ENCODE data around the gene DUSP16.

DUSP16 gene

DNA sequence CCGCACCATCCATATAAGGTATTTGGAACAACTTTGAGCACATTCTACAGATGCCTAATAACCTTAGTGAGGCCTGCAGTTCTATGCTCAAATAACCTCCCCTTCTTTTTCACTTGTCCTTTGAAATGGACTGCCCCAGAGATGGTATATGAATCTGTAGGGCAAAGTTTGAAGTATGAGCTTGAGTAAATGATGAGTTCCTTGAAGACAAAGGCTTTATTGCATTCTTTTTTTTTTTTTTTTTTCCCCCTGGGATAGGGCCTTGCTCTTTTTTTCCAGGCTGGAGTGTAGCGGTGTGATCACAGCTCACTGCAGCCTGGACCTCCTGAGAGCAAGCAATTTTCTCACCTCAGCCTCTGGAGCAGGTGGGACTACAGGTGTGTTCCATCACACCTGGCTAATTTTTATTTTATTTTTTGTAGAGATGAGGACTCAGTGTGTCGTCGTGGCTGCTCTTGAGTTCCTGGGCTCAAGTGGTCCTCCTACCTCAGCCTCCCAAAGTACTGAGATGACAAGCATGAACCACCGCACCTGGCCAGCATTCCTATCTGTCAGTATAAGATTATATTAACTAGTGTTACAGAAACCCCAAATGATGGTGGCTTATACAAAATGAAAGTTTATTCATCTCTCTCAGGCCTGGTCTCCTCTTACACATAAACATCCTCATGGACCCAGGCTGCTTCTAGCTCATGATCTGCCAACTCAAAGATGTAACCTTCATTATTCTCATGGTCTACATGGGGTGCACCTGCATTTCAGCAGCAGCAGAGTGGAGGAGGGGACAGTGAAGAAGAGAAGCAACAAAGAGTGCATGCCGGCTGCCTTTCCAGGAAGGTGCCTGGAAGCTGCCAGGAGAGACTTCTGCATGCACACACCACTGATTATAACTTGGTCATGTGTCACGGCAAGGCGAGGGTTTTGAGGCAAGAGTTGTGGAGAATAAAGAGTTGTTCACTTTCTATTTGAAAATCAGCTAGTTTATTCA, 101.4 kb downstream of the DUSP16 start:
- peaks cover 0 to 6% (median 0%) of the 10 kb centered on the region in 4 donors for H3K4me1 ChIP-seq
- no peak overlapping the region for H3K27ac ChIP-seq
- DNase-seq, result no peak
- H3K4me3 ChIP-seq, result no peak overlapping the region
- H3K9me3 ChIP-seq, result no peaks in the 10 kb centered on the region
- intact Hi-C loops (cut with DNase I; ENCODE audit: low total_unique reads), result no loop called here
- no peak for TF ChIP-seq CTCF (IDR thresholded peaks at IDR 0.05)
- H3K27me3 ChIP-seq, result no peaks in the 10 kb centered on the region
- peaks cover 0 to 6% (median 5%) of the 10 kb centered on the region in 3 donors for H3K36me3 ChIP-seq

DNA sequence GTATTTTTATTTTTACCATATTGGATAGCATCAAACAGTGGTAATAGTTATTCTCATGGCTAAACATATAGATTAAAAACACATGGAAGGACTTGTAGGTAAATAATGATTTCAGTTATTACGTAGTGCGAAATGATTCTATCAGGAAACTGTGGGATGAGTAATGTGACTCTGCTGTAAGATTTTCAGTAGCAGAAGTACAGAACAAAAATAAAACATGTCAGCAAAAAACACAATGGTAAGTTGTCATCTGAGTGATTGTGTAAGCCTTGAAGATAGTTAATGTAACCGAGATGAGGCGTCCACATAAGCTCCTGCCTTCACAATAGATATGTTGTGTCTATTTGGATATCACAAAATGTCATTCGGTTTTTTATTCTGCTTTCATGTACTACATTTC, 106.0 kb downstream of the DUSP16 start:
- no peak for TF ChIP-seq CTCF (IDR thresholded peaks at IDR 0.05)
- no peak for DNase-seq
- intact Hi-C loops (cut with DNase I; ENCODE audit: low total_unique reads), result no loop called here

GRCh38 chr12:12454315-12454714, 108.3 kb downstream of the DUSP16 start:
- no peak for DNase-seq
- no peak for TF ChIP-seq CTCF (IDR thresholded peaks at IDR 0.05)
- Histone ChIP-seq H3K4me3 (no peak overlapping the region), H3K36me3 (no peaks in the 10 kb centered on the region), H3K27me3 (no peaks in the 10 kb centered on the region), H3K4me1 (peaks cover 0 to 3% (median 0%) of the 10 kb centered on the region in 4 donors), H3K27ac (no peak overlapping the region), H3K9me3 (no peaks in the 10 kb centered on the region)
- intact Hi-C loops (cut with DNase I; ENCODE audit: low total_unique reads), result no loop called here

More for the DNA sequence above, 106.0 kb downstream of the DUSP16 start:
- Histone ChIP-seq H3K27me3 (no peaks in the 10 kb centered on the region), H3K27ac (no peak overlapping the region), H3K9me3 (no peaks in the 10 kb centered on the region), H3K4me3 (no peak overlapping the region), H3K36me3 (no peaks in the 10 kb centered on the region), H3K4me1 (peaks cover 0 to 6% (median 0%) of the 10 kb centered on the region in 4 donors)

- DNase-seq, result no peak
- Histone ChIP-seq H3K4me1 (peaks cover 0 to 3% (median 0%) of the 10 kb centered on the region in 4 donors), H3K27ac (no peak overlapping the region), H3K9me3 (no peaks in the 10 kb centered on the region), H3K4me3 (no peak overlapping the region), H3K36me3 (no peaks in the 10 kb centered on the region), H3K27me3 (no peaks in the 10 kb centered on the region)
- intact Hi-C loops (cut with DNase I; ENCODE audit: low total_unique reads), result no loop called here
- no peak for TF ChIP-seq CTCF (IDR thresholded peaks at IDR 0.05)
These were observed 109.0 kb downstream of the DUSP16 start for GRCh38 chr12:12453635-12454034.

DNA sequence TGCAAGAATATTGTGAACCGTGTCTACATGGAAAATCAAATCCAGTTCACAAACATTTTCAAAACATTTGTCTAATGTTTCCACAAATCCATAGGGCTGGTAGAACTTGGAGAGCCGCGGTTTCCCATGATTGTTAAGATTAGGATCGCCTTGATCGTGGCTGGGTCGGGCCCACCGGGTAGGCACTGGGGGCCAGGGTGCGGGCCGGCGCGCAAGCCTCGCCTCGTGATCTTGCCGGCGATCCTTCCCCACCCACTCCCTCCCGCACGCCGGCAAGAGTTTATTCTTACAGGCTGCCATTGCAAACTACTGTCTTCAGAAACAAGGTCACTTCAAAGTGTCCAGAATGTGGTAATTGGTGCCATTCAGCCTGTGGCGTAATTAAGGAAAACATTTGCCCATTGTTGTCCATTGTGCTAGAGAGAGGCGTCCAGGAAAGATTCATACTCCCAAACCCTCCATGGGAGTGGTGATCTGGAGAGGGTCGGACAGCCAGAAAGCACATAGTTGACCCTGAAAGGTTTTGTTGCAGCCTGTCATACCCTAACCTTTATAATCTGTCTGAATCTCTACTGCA, 110.2 kb downstream of the DUSP16 start:
- H3K36me3 ChIP-seq, result no peaks in the 10 kb centered on the region
- H3K9me3 ChIP-seq, result no peaks in the 10 kb centered on the region
- no peak overlapping the region for H3K4me3 ChIP-seq
- DNase-seq, result no peak
- TF ChIP-seq CTCF (IDR thresholded peaks at IDR 0.05), result no peak
- H3K27me3 ChIP-seq, result no peaks in the 10 kb centered on the region
- H3K4me1 ChIP-seq, result peaks cover 0 to 3% (median under 1%) of the 10 kb centered on the region in 4 donors
- no peak overlapping the region for H3K27ac ChIP-seq
- intact Hi-C loops (cut with DNase I; ENCODE audit: low total_unique reads), result no loop called here
